Middle frontal gyrus (tissue), 1 donor: ENCODE data around the gene DNAH6.
"Not testable (repeated sequence)": the region's sequence is repeated elsewhere in the genome, so short reads cannot be mapped to it uniquely, and the experiment has no call there.

Experiments used
- DNase-seq: peaks from one replicate; pipeline ENCODE4 v3.0.0-alpha.2; 2015; ENCODE audit warnings: low spot score; ENCODE audit errors: extremely low spot score

Gene DNAH6

DNA sequence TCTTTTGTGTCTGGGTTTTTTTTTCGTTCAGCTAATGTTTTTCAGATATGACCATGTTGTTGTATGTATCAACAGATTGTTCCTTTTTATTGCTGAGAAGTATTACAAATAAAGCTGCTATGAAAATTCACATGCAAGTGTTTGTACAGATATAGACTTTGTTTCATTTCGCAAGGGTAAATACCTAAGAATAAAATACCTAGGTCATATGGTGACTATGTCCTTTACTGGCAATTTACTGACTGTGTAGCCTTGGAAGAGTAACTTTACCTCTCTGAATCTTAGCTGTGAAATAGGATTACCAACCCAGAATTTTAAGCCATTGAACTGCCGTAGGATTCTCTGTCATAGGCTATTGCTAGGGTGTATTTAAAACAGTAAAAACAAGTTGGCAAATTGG, 19.0 kb upstream of the DNAH6 start:
- no peak for DNase-seq

DNA sequence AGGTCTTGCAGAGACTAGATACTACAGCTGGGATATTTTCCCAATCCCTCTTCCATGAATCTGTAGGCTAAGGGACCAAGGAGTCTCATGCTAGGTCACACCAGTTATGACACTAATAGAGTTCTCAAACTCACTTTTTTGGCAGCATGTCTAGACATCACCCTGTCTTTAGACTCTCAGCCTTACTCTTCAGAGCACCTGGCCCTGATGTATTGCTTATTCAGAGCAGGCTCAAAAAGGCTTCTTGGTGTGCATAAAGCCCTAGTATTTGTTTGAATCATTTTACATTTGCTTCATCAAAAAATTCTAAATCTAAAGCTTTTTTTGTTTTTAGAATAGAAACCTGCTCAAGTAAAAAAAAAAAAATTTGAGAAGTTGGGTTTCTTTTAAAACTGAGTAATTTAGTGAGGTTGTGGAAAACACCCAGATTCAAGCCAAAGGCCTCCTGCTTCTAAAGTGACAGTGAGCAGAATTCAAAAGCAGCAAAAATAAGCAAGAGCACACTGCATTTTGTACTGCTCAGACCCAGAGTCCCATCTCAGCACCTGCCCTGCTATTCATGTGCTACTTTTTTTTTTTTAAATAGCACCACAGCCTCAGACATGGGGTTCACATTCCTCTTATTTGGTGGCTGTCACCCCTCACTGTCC, 18.0 kb upstream of the DNAH6 start:
- DNase-seq, result no peak

DNA sequence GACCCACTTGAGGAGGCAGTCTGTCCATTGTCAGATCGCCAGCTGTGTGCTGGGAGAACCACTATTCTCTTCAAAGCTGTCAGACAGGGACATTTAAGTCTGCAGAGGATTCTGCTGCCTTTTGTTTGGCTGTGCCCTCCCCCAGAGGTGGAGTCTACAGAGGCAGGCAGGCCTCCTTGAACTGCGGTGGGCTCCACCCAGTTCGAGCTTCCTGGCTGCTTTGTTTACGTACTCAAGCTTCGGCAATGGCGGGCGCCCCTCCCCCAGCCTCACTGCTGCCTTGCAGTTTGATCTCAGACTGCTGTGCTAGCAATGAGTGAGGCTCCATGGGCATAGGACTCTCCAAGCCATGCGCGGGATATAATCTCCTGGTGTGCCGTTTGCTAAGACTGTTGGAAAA, 5.3 kb upstream of the DNAH6 start:
- DNase-seq, result not testable (repeated sequence)

DNA sequence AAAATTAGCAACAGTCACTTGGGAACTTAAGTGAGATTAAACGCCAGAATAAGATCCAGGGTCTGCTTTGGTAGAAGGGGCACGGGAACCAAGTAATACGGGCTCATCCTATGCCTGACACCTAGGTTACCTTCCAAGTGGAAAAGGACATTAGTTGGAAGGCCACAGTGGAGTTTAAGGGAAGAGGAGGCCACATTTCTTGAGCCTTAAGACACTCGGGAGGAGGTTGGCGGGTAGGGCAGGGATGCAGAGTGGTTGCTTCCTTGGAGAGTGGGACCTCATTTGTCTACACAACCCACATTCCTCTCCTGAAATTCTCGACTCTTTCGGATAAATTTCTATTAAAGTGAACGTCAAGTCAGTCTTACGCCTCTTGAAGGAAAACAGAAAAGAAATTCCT, 510 bp upstream of the DNAH6 start:
- no peak for DNase-seq

DNA sequence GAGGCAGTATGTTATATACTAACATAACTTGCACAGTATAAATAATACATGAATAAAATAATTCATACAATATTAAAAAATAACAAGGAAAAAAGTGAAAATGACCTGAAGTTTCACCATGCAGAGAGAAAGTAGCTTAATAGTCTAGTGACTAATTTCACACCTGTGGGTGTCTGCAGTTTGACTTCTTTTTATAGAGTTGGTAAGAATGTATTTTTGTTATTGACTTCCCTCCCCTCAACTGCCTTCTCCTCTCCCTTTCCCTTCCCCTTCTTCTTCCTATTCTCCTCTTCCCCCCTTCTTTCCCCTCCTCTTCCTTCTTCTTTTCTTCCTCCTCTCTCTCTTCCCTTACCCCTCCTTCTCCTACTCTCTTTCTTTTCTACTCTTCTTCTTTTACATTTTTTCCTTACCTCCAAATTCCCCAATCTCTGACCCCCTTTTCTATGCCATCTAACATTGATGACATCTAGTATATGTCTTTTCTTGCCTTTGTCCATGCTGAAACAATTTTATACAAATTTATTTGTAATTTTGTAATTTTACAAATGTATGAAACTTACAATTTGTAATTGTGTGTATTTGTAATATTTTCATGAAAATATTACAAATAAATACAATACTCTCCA, 3.1 kb downstream of the DNAH6 start:
- no peak for DNase-seq

DNA sequence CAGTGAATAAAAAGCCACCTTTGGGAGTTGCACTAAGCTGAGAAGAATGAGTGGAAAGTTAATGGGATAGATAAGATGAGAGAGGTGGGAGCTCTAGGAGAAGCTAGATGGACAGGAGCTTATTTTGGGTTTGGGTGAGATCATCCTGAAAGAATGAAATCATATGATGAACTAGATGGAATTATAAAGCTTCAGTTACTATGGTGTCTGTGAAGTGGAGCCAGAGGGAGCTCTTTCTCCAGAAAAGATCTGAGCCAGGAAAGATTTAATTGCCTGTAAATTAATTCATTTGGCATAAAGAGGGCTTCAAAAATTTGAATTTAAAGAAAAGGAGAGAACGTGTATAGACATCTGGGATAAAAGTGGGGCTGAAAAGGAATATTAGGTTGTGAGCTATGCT, 10.3 kb downstream of the DNAH6 start:
- no peak for DNase-seq

DNA sequence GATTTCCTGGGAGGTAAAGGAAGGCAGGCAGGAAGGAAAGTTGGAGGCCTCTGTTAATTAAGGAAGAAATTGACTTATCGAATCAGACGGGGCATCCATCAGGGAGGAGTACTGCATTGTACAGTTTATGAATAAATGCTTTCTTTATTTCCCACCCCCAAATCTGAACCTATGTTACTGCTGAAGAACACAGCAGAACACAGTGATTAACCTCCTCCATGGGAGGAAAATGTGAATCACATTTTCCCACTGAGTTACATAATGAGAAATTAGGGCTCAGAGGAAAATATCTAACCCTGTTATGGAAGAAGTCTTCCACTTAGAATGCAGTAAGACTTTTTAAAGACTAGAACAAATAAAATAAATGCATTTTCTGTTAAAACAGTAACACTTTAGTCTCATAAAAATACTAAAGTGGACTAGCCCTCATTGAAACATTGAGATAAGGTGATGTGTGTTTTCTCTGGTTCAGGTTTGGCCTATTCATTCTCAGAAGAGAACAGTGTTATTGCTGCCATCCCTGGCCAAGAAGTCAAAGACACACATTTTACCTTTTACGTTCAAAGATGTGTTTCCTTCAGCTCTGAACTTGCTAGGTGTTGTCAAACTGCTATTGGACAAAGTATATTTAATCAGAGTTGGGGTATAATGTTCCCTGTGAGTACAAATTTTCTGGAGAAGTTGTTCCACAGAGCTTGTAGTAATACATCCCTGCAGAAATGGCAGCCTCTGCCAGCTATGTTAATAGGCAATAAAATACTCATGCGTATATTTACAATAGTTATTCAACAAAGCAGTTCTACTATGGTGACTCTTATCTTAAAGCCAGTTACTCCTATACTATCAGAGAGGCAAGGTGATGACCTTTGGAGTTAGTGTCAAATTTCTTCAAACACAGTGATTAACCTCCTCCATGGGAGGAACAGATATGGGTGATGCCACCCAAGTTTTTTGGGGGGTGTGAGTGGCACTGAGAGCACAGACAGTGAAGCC, 11.1 kb downstream of the DNAH6 start:
- DNase-seq, result no peak

DNA sequence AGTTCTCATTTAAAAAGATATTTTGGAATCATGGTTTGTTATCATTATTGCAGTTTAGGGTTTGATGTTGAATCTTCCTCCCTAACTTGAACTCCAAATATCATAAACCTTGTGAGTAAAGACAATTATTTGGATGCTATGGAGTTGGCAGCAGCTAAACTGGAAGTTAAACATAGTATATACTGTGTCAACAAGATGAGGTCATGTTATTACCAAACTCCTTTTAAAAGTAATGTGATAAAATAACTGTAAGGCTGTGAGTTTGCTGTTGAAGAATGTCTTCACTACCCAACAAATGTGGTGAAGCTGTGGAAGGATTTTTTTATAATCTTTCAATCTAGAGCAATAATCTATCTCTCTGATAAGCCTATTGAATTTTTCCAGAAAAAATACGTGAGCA, 16.0 kb downstream of the DNAH6 start:
- no peak for DNase-seq

DNA sequence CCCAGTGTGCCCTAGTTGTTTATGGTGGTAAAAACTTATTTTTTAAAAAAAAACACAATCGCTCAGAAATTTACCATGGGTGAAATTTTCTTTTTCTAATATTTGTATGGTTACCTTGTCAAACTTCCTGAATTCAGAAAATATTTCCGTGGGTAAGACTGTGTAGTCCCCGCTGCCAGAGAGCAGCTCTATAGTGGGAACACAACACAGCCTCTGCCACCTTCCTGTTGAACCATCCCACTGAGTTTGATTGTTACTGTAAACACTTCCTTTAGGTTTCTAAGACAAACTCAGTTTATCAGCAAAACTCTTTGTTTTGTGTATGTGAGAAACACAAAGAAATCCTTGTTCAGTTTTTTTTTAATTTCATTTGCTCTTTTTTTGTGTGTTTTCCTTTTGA, 17.9 kb downstream of the DNAH6 start:
- DNase-seq, result no peak

DNA sequence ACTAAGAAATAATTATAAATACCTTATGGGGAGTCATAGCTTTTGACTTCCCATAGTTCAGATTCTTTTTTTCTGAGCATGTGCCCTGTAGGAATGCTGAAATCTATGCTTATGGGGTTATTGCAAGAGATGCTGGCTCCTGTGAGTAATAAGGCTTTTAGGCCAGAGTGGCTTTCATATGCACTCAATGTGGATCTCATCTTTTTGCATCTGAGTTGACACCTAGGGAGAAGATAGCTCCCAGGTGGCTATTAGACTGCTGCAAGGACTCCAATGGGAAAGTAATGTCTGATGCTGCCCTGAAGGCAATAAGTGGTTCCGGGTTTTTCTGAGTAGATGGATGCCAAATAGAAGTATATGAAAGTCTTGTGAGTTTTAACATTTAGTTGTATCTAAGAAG, 21.0 kb downstream of the DNAH6 start:
- DNase-seq, result no peak

DNA sequence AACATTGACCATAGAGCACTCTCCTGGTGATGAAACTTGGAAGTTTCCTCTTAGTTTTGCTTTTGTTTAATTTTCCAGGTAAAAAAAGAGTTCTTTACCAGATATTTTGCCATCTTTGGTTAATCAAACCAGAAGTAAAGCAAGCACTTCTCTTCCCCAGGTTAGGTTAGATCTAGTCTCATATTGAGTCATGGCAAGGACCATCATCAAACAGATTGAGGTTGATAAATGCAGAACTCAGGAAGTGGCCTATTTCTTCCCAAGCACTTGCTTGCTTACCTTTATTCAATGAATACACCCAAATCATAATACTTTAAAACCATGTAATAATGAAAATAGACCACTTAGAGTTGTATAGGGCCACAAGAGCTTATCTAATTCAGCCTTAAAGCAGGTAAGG, 23.4 kb downstream of the DNAH6 start:
- DNase-seq, result no peak

DNA sequence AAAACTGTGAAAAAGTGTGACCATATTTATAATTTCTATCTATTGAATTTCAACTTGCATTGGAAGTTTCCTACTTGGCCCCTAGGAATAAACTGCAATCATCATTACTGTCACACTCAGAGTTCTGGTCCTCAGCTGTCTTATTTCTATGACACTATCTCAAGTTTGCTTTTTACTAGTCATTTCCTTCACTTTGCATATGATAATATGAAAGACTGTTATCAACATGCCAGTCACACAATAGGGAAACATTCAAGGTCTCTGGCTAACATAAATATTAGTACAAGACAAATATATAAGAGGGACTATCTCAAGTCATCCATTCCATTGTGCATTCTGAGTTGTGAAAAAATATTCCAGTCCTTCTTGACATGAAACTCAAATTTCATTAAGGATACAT, 28.7 kb downstream of the DNAH6 start:
- DNase-seq, result no peak

DNA sequence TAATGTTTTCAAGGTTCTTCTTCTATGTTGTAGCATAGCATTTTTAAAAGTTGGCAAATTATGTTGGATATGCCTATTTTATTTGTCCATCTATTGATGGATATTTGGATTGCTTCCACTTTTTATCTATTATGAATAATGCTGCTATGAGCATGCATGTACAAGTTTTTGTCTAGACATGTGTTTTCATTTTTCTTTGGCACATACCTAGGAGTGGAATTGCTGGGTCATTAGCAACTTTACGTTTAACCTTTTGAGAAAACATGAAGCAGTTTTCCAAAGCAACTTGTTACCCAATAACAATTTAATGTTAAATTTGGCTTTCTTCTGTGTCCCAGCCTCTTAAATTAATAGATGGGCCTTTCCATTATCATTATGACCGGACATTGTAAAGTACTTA, 30.3 kb downstream of the DNAH6 start:
- DNase-seq, result no peak

DNA sequence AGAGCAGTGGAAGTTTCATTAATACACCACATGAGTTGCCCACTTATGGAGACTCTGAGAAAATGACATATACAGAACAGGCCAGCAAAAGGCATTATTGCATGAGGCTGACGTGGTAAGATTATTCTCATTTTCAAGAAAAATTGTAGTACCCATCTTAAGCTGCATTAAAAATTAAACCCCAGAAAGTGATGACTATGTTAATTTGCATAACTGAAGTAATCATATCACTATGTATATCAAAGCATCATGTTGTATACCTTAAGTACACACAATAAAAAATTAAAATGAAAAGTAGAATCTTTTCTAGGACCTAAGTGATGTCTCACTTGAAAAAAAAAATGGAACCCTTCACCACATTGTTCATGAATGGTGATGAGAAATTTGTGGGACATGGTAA, 32.0 kb downstream of the DNAH6 start:
- DNase-seq, result no peak

DNA sequence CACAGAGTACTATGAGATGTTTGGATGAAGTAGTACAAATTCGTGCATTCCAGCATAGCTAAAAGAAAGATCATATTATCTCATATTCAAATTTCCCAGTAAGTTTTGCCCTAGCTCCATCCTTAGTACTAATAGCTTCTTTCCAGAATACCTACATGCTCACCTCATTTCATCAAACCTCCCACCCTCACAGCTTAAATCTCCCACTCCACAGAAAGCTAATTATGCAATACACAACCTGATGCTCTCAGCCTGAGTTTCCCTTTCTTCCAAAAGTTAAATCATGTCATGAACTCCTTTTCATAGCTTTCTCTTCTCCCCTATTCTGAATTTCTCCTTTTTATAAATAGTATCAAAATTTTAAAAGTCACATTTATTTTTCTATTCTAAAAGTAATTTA, 34.6 kb downstream of the DNAH6 start:
- DNase-seq, result no peak

DNA sequence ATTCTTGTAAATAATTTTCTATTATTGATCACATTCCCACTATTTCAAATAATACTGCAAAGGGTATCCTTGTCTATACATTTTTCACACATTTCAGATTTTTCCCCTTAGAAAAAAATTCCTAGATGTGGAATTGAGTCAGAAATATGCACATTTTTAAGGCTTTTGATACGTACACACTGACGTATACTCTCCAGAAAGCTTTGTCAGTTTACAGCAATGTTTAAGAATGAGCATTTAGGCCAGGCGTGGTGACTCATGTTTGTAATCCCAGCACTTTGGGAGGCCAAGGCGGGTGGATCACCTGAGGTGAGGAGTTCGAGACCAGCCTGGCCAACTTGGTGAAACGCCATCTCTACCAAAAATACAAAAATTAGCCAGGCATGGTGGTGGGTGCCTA, 35.2 kb downstream of the DNAH6 start:
- DNase-seq, result not testable (repeated sequence)

DNA sequence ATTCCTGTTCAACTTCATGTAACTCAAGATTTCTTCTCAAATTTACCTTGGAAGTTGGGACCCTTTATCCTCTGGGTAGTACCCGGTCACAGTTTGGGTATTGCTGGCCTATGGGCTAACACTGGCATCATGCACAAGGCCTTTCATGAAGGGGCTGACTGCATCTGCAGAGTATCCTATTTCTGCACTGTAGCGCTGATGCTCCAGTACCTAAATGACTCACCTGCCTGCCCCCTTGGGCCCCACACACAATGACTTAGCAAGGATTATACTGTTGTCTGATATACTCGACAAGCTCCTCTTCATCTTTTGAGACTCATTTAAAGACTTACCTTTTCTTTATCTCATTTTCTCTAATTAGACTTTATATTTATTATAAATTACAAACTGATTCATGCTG, 39.9 kb downstream of the DNAH6 start:
- no peak for DNase-seq

DNA sequence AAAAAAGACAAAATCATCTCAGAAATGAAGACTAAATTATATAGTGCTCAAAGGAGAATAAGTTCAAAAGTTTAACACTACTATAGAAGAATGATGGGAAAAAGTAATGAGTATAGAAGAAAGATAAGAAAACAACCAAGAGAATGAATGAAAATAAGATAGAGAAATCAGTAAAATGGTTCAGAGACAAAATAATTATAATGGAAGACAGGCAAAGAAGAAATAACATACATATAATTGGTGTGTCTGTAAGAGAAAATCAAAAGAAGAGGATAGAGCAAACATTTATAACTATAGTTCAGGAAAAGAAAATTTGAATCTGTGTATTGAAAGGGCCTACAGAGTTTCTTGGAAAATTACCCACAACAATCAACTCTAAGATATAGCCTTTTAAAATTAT, 43.5 kb downstream of the DNAH6 start:
- DNase-seq, result no peak

DNA sequence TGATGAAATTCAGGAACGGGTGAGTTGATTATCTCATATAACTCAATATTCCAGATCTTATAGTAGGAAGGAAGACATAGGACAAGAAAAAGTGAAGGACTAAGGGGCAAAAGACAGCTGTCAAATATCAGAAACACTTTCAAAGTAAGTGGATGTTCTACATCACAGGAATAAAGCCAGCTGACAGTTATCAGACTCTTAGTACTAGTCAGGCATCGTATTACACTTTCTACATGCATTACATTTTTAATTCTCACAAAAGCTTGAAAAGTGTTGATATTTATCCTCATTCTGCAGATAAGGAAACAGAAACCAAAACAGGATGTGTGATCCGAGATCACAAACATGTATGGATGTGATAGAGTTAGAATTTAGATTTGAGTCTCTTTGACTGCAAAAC, 63.4 kb downstream of the DNAH6 start:
- no peak for DNase-seq

DNA sequence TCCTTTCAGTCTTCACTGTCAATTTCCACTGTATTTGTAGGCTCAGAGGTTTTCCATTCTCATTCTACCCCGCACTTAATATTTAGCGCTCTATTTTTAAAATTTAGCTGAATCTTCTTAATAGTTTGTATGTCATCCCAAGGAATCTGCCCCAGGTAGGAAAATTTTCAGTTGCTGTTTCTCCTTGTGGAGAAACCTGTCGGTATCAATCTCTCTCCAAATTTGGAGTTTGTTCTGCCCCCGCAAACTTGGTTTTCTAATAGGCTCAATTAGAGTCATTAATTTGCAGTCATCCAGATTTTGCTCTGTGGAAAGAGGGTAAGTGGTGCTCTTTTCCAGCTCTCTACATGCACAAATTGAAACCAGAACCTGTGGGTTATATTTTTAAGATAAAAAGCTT, 87.6 kb downstream of the DNAH6 start:
- no peak for DNase-seq

DNA sequence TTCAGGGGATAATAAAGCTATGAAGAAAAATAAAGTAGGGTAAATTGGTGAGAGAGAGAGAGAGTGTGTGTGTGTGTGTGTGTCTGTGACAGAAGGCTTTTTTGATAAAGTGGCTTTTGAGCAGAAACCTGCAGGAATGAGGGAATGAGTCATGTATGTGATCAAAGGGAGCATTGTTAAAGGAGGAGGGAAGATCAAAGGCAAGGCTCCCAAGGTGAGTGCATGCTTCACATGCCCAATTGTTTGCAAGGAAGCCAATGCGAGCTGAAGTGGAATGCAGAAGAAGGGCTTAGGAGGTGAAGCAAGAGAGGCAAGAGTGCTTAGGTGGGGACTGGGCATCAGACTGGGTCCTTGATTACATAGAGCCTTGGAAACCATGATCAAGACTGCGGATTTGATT, 96.8 kb downstream of the DNAH6 start:
- DNase-seq, result no peak

DNA sequence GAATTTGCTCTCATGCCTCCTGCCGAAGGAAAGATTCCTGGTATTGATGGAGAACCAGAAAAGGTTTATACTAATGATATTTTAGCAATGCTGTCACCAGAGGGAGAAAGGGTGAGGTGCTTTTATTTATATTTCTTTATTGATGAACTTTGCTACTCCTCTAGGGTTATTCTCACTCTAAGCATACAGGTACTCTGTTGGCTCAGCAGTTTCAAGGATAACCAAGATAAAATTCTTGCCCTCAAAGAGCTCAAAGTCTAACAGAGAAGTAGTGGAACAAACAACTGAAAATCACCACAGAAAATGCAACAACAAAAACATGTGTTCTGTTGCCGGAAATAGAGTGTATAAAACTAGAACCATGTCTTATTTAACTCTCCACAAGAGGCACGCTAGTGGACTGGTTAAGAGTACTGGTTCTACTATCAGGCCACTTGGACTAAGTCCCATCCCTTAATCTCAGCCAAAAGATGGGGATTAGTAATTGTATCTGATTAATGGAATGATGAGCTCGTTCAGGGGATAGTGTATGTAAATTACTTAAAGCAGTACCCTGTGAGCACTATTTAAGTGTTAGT, 103.6 kb downstream of the DNAH6 start:
- no peak for DNase-seq
